Stimulated activated naive CD8-positive, alpha-beta T cell treated with anti-CD3 and anti-CD28 coated beads, Interleukin-15, amount 100 ng/mL, for 72 hours (primary cell): ENCODE data around the gene ARL17B.
A peak's percentile ranks its signal among the peaks of the same experiment; 100 is the strongest.
"Not testable (repeated sequence)": the region's sequence is repeated elsewhere in the genome, so short reads cannot be mapped to it uniquely, and the experiment has no call there.

Experiments
- ATAC-seq: fragments of 150-1000 bp; cut with Tn5 transposase; 2 replicates; pipeline ENCODE4 v1.10.0; 2021; ENCODE audit warnings: mild to moderate bottlenecking, moderate library complexity
- DNase-seq, 2 donors: peaks; one replicate each; pipeline ENCODE4 v3.0.0; 2021 to 2022
- H3K27ac Mint-ChIP-seq, 2 donors: one replicate each; pipeline ENCODE4 v1.8.0; 2022; ENCODE audit warnings: mild to moderate bottlenecking in 2 of 2, mixed read lengths in 2 of 2, moderate library complexity in 2 of 2
- H3K27me3 Mint-ChIP-seq: one replicate; pipeline ENCODE4 v1.8.0; 2022; ENCODE audit warnings: mixed read lengths
- H3K4me1 Mint-ChIP-seq: one replicate; pipeline ENCODE4 v1.8.0; 2022; ENCODE audit warnings: mild to moderate bottlenecking, mixed read lengths
- H3K4me3 Mint-ChIP-seq, 2 donors: one replicate each; pipeline ENCODE4 v1.8.0; 2022; ENCODE audit warnings: mild to moderate bottlenecking in 2 of 2, mixed read lengths in 2 of 2, moderate library complexity in 1 of 2
- H3K9me3 Mint-ChIP-seq, 2 donors: one replicate each; pipeline ENCODE4 v1.8.0; 2022; ENCODE audit warnings: mixed read lengths in 2 of 2

ARL17B gene

GRCh38 chr17:46348345-46348744 lies 13.2 kb downstream of the ARL17B start:
- H3K4me1 Mint-ChIP-seq, DNase-seq, H3K27ac Mint-ChIP-seq, H3K4me3 Mint-ChIP-seq, H3K9me3 Mint-ChIP-seq, H3K27me3 Mint-ChIP-seq: not testable (repeated sequence)
- peak; percentile 96 for ATAC-seq

- H3K4me3 Mint-ChIP-seq, DNase-seq, ATAC-seq, H3K9me3 Mint-ChIP-seq, H3K27ac Mint-ChIP-seq, H3K27me3 Mint-ChIP-seq, H3K4me1 Mint-ChIP-seq: not testable (repeated sequence)
Observed at GRCh38 chr17:46342131-46342530, 19.4 kb downstream of the ARL17B start.

- peak; percentile 66 for ATAC-seq
Observed at GRCh38 chr17:46341220-46341619, 20.3 kb downstream of the ARL17B start.

GRCh38 chr17:46294831-46295230 lies 66.7 kb downstream of the ARL17B start, which contains the start of gene LRRC37A:
Gene LRRC37A, plus strand, starts transcription at chr17:46295131. Its CDS starts 3 bp downstream, at chr17:46295134.
- not testable (repeated sequence) for ATAC-seq, H3K27me3 Mint-ChIP-seq, H3K4me3 Mint-ChIP-seq, H3K27ac Mint-ChIP-seq, DNase-seq, H3K9me3 Mint-ChIP-seq
- H3K4me1 Mint-ChIP-seq = peaks cover 10% of the 10 kb centered on the region

More at GRCh38 chr17:46341220-46341619, 20.3 kb downstream of the ARL17B start:
- not testable (repeated sequence) for H3K9me3 Mint-ChIP-seq, H3K4me1 Mint-ChIP-seq, H3K4me3 Mint-ChIP-seq, H3K27ac Mint-ChIP-seq, H3K27me3 Mint-ChIP-seq, DNase-seq

DNA sequence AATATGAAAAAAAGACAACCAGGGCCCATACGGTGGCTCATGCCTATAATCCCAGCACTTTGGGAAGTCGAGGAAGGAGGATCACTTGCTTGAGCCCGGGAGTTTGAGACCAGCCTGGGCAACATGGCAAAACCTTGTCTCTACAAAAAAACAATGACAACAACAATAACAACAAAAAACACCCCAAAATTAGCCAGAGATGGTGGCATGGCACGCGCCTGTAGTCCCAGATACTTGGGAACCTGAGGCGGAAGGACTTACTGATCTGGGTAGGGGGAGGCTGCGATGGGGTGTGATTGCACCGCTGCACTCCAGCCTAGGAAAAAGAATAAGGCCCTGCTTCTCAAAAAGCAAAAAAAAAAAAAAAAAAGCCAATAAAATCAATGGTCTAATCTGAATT lies 69.9 kb downstream of the ARL17B start:
- H3K27ac Mint-ChIP-seq = peak overlapping the region; percentile 9 to 57
- not testable (repeated sequence) for H3K9me3 Mint-ChIP-seq, DNase-seq, H3K27me3 Mint-ChIP-seq, ATAC-seq
- peaks cover 16% of the 10 kb centered on the region for H3K4me1 Mint-ChIP-seq
- H3K4me3 Mint-ChIP-seq = peak overlapping the region in 1 of 2 donors; percentile 63

- Mint-ChIP-seq H3K27ac (peak overlapping the region; percentile 9 to 57), H3K4me1 (peaks cover 19% of the 10 kb centered on the region), H3K4me3 (peak overlapping the region in 1 of 2 donors; percentile 63)
- not testable (repeated sequence) for H3K9me3 Mint-ChIP-seq, H3K27me3 Mint-ChIP-seq, DNase-seq
- ATAC-seq = peak; percentile 86
Observed at GRCh38 chr17:46290906-46291546, 70.5 kb downstream of the ARL17B start.

- ATAC-seq, DNase-seq, H3K4me3 Mint-ChIP-seq, H3K27me3 Mint-ChIP-seq, H3K27ac Mint-ChIP-seq, H3K9me3 Mint-ChIP-seq: not testable (repeated sequence)
- H3K4me1 Mint-ChIP-seq = peaks cover 32% of the 10 kb centered on the region
Observed at GRCh38 chr17:46287587-46287986, 74.0 kb downstream of the ARL17B start.

GRCh38 chr17:46286764-46287221 lies 74.8 kb downstream of the ARL17B start:
- peaks cover 32% of the 10 kb centered on the region for H3K4me1 Mint-ChIP-seq
- H3K9me3 Mint-ChIP-seq, H3K4me3 Mint-ChIP-seq, H3K27me3 Mint-ChIP-seq, H3K27ac Mint-ChIP-seq: not testable (repeated sequence)
- peak; percentile 88 for ATAC-seq
- DNase-seq = peak; percentile 66 to 72

- H3K4me3 Mint-ChIP-seq, H3K27ac Mint-ChIP-seq, DNase-seq, ATAC-seq, H3K27me3 Mint-ChIP-seq, H3K9me3 Mint-ChIP-seq: not testable (repeated sequence)
- H3K4me1 Mint-ChIP-seq = peaks cover 22% of the 10 kb centered on the region
Observed at GRCh38 chr17:46285500-46285899, 76.1 kb downstream of the ARL17B start.

DNA sequence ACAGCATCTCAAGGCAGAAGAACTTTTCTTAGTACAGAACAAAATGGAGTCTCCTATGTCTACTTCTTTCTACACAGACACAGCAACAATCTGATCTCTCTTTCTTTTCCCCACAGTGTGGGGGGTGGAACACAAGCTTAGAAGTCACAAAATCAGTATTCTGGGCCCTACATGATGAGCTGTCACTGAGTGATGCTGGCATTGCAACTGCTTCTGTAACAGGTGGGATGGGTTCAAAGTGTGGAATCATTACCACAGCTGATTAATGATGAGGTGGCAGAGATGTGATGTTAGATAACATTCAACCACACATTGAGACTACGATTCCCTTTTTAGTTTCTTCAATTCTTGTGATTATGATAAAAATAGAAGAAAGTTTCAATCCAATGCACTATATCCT lies 77.1 kb downstream of the ARL17B start:
- ATAC-seq (peak; percentile 88), DNase-seq (peak in 1 of 2 donors; percentile 48)
- Mint-ChIP-seq H3K4me1 (peaks cover 22% of the 10 kb centered on the region), H3K27ac (peak overlapping the region in 1 of 2 donors; percentile 72)
- not testable (repeated sequence) for H3K9me3 Mint-ChIP-seq, H3K27me3 Mint-ChIP-seq, H3K4me3 Mint-ChIP-seq

- peaks cover 22% of the 10 kb centered on the region for H3K4me1 Mint-ChIP-seq
- H3K27ac Mint-ChIP-seq, H3K4me3 Mint-ChIP-seq, ATAC-seq, H3K9me3 Mint-ChIP-seq, DNase-seq, H3K27me3 Mint-ChIP-seq: not testable (repeated sequence)
Observed at GRCh38 chr17:46282635-46283034, 78.9 kb downstream of the ARL17B start.

GRCh38 chr17:46281336-46281735 lies 80.2 kb downstream of the ARL17B start:
- H3K4me3 Mint-ChIP-seq, H3K27me3 Mint-ChIP-seq: not testable (repeated sequence)

GRCh38 chr17:46276728-46277479 lies 84.7 kb downstream of the ARL17B start:
- not testable (repeated sequence) for H3K4me3 Mint-ChIP-seq, H3K4me1 Mint-ChIP-seq, H3K9me3 Mint-ChIP-seq, H3K27me3 Mint-ChIP-seq, ATAC-seq, DNase-seq
- H3K27ac Mint-ChIP-seq = peak overlapping the region in 1 of 2 donors; percentile 49

More at GRCh38 chr17:46281336-46281735, 80.2 kb downstream of the ARL17B start:
- H3K4me1 Mint-ChIP-seq = peaks cover 14% of the 10 kb centered on the region
- ATAC-seq, H3K9me3 Mint-ChIP-seq, H3K27ac Mint-ChIP-seq, DNase-seq: not testable (repeated sequence)

- Mint-ChIP-seq H3K4me3 (no peak overlapping the region), H3K4me1 (no peaks in the 10 kb centered on the region), H3K9me3 (no peaks in the 10 kb centered on the region), H3K27me3 (no peaks in the 10 kb centered on the region), H3K27ac (peak overlapping the region in 1 of 2 donors; percentile 4)
- no peak for ATAC-seq
- no peak for DNase-seq
Observed at GRCh38 chr17:46274238-46274637, 87.3 kb downstream of the ARL17B start.

- ATAC-seq = no peak
Observed at GRCh38 chr17:46273541-46274236, 87.9 kb downstream of the ARL17B start.

More at GRCh38 chr17:46273541-46274236, 87.9 kb downstream of the ARL17B start:
- no peak overlapping the region for H3K4me3 Mint-ChIP-seq
- H3K4me1 Mint-ChIP-seq = no peaks in the 10 kb centered on the region
- peaks cover under 1% of the 10 kb centered on the region for H3K27me3 Mint-ChIP-seq
- no peak overlapping the region for H3K27ac Mint-ChIP-seq
- no peak for DNase-seq
- no peaks in the 10 kb centered on the region for H3K9me3 Mint-ChIP-seq
